Measurements from ENCODE around the gene IVD.

Gene IVD

GRCh38 chr15:40416056-40416455 lies 10.5 kb downstream of the IVD start:
- no peak for DNase-seq

GRCh38 chr15:40418126-40418525 lies 12.5 kb downstream of the IVD start:
- no peak for DNase-seq

GRCh38 chr15:40420071-40420713 lies 14.6 kb downstream of the IVD start:
- no peak for DNase-seq

GRCh38 chr15:40420793-40421192 lies 15.2 kb downstream of the IVD start:
- no peak for DNase-seq

DNA sequence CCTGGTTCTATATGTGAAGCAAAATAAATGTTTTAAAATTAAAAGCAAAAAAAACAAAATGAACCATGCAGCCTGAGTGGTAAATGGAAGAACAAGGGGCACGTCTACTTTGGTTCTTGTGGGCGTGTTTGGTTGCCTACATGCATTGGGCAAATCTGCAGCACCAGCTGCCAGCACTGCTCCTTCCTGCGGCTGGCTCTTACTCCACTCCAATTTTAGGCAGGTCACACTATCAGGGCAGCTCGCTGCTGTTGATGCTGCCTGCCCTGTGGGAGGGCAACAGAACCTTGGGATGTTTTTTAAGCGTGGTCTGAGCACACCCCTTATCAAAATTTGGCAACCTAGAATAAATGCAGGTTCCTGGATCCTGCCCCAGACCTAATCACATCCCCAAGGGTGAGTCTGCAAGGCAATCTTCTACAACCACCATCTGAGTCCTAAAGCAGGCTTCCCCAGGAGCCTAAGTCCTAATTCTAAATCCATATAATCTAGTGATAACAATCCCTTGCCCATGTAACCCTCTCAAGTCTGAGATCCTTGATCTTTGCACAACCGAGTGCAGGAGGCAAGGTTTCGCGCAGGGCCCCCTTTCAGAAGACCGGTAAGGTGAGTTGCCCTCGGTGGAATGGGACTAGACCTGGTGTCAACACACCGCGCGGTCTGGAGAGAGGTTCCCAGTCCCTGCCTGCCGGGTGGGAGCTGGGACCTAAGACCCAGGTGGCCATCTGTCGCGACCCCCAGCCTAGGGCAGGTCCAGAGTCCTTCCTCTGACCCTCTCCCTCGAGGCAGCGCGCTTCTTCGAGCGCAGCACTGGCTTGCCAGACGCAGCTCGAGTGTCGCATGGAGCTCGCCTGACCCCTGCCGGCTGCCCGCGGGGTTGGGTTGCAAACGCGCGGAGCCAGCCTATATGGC lies 15.9 kb downstream of the IVD start:
- no peak for DNase-seq

DNA sequence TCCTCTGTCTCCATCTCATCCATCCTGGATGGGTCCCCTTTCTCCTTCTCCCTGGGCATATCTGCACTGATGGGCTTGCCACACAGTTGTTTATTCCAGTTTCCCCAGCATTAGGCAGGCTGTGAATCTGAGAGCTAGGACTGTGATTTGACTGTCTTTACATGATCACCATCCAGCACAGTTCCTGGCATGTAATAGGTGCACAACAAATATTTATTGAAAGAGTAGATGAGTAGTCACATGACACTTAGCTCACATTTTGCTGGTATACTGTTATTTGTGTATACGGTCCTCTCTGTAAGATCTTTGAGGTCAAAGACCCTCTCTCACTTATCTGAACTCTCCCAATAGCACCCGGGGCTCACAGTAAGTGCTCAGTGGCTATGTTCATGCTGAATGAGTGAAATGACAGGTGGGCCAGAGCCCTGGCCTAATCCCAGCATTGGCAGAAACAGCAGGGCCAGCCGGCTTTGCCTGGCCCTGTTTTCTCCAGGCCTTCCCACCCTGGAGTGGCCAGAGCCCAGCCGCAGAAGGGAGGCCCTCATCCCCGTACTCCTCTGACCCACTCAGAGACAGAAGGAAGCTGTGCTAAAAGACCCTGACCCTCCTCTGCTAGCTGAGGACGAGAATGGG lies 19.0 kb downstream of the IVD start:
- no peak for DNase-seq

DNA sequence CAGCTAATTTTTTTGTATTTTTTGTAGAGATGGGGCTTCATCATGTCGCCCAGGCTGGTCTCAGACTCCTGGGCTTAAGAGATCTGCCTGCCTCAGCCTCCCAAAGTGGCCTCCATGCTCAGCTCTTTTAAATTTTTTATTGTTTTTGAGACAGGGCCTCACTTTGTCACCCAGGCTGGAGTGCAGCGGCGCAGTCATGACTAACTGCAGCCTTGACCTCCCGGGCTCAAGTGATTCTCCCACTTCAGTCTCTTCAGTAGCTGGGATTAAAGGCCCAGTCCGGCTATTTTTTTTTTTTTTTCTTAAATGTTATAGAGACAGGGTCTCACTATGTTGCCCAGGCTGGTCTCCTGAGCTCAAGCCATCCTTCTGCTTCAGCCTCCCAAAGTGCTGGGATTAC lies 20.1 kb downstream of the IVD start:
- DNase-seq = no peak

GRCh38 chr15:40427188-40427587 lies 21.6 kb downstream of the IVD start:
- DNase-seq = no peak

DNA sequence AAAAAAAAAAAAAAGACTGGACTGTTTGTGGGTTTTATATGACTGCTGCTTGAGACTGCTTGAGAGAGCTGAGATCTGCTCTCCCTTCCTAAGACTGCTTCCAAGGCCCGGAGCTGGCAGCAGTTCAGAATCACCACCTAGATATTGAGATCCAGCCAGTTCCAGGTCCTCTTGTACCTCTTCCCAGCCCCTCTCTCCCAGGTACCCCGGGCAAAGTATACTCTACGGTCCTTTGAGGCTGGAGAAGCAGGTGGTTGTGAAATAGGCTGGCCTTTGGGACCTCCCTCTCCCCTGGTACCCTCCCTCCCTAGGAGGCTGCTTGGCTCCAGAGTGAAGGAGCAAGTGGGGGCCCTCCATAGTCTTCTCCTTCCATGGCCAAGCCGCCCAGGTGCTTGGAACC lies 22.6 kb downstream of the IVD start:
- no peak for DNase-seq

DNA sequence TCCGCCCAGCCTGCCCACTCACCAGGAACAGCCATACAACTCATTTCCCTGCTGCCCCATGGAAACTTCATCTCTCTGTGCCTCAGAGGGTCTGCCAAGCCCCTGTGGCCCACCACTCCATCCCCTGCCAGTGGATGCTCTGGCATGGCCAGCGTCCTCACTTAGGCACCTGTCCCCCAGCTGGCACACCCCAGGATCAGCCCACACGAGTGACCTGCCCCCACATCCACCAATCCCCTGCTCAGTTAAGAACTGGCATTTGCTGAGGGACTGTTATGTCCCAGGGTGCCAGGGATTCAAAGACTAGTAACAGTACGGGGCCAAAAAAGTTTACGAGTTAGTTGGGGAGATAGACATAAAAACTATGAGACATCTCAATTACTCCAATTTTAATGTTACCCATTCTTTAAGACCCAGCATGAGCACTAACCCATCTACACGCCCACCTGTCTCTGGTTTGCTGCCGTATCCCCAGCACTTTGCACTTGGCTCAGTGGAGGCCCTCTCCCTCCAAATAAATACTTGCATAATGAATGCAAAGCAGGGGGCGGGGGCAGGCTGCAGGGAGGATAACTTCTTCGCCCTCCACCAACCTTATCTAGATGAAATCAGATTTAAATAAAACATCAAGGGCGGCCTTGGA lies 23.6 kb downstream of the IVD start:
- no peak for DNase-seq

DNA sequence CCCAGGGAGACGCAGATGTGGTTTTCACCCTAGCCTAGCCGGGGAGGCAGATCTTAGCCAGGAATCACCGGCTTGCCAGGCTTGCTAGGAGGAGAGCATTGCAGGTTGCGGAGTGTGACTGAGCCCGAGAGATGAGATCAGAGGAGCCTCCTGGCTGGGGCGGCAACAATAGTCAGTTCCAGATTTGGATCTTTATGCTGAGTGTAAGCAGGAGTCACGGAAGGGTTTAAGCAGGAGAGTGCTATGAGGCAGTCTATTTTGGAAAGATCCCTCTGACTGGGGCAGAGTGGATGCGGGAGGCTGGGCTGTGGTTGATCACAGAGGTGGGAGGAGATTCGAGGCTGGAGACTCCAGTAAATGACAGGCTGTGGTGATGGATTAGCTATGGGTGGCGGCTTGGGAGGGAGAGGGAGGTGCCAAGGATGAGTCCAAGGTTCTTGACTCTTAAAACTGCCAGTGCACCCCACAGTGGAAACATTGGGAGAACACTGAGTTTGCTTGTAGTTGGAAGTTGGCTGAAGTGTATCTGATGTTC lies 24.7 kb downstream of the IVD start:
- no peak for DNase-seq

GRCh38 chr15:40435023-40435709 lies 29.6 kb downstream of the IVD start:
- DNase-seq = no peak

- DNase-seq = no peak
Measured at GRCh38 chr15:40435710-40436089, 30.1 kb downstream of the IVD start.

DNA sequence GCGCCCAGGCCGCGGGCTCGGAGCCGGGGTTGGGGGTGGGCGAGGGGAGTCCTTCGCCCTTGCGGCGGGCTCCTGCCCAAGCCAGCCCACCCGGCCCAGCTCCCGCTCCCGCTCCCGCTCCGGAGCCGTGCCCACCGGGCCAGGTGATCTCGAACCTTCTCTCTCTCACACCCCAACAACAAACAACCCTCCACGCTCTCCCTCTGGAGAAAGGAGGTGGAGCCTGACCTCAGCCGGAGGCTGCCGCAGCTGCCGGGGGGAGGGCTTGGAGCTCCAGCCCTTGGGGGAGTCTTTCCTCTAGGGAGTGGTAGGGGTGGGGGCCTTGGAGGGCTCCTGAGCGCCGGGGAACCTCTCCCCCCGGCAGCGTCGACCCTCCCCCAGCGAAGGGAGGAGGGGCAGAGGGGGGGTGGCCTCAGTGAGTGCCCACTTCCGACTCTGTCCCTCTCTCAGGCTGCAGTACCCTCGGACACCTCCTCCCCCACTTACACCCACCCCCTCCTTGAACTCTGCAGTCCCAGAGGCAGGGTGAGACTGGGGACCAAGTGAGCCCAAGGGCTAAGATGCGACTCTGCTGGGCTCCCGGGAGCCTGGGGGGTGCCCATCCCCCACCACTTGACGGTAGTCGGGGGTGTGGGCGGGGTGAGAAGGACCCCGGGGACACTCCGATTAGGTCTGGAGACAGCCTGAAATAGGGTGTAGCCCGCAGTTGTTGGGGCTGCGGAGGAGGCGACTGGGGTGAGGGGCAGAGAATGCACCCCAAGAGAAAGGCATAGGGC lies 30.7 kb downstream of the IVD start:
- no peak for DNase-seq

DNA sequence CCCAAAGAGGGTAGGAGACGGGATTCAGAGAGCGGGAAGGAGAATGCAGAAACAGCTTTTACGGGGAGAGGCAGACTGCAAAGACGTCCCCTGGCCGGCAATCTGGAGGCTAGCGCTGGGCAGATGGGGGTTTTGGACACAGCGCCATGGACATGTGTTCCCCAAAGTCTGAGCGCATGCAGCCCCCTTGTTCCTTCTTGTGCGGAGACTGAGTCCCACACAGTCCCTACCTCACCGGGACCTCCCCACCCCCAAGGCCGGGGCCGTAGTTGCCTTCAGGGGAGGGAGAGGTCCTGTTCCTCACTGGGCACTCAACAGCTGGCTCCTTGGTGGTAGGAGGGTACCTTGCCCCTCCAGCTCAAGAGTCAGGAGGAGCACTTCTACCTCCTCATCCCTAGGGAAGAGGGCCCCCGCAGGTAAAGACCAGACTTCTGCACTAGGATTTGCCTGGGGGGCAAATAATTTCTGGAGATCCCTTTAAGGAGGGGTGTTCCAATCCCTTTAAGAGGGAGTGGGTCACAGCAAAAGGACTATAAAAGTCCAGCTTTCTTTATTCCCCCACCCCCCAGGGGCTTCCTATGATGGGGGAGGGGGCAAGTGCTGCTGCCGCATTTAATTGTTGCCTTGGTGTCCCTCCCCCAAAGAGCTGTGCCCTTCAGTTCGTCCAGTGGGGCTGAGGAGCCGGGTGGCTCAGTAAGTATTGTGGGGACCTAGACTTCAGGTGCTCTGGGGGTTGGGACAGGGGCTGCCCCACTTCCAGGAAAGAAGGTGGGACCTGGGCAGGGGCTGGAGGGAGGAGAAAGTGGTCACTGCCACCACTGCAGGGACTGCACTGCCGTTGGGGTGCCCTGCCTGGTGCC lies 31.5 kb downstream of the IVD start:
- no peak for DNase-seq

DNA sequence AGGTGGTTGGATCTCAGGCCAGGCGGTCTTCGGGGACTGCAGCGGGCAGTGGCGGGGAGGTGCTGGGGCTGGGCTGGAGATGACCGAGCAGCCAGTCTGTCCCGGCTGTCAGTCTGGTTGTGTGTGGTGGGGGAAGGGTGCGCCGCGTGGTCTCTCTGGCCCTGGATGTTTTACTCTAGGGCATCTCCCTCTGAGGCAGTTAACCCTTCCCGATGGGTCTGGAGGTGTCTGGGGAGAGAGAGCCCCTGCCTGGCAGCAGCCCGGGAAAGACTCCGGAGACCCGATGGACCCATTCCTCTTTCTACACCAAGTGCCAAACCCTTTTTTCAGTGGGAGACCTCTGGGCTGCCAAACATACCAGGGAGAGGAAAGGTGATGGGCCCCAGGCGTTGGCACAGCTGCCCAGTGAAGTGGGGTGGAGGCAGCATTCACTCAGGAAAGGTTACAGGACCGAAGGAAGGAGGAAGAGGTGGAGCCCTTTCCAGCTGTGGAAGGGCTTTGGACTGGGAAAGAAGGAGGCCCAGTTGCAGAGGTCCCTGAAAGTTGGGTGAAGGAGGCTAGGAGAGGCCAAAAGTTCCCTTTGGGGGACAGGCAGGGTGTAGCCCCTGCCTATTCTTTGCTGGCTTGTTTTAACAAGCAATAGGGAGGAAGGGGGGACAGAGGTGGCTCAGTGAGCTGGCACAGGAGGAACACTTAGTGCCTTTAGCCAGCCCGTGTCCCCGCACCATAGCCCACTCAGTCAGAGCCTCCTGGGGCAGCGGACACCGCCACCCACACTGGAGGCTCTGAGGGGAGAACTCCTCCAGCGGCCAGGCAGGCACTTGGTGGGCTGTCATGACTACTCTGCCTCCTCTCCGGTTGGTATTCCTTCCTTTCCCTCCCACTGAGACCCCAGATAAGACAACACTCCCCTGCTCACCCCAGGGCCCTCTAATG lies 32.4 kb downstream of the IVD start:
- no peak for DNase-seq

- no peak for DNase-seq
Measured at GRCh38 chr15:40438712-40439111, 33.1 kb downstream of the IVD start.

DNA sequence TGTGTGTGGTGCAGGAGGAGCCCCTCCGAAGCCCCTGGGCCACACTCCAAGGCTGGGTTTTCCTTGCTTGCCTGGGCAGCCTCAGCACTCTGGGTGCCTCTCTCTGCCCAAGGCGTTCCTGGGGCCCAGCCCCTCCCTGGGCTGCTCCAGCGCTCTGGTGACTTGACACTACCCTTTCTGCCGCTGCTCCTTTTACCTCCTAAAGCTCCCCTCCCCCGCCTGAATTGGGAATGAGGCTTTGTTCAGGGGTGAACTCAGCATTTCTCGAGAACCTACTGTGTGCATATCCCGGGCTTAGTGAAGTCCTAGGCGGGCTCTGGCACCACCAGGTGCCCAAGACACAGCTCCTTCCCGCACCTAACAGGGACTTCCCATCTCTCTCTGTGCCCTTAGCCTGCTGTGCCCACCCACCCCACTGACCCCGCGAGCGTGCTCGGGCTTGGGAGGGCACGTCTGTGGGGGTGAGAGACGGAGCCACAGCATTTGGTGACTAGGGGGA lies 33.9 kb downstream of the IVD start:
- no peak for DNase-seq

GRCh38 chr15:40439960-40440742 lies 34.6 kb downstream of the IVD start:
- no peak for DNase-seq
